GM19328 (cell line): ENCODE data around the gene CYS1.
"Not testable (repeated sequence)": the region's sequence is repeated elsewhere in the genome, so short reads cannot be mapped to it uniquely, and the experiment has no call there.

ENCODE experiments used
- ATAC-seq: cut with Tn5 transposase; IDR thresholded peaks from one replicate; pipeline ENCODE4 v1.9.1; 2021; ENCODE audit warnings: mild to moderate bottlenecking, moderate library complexity; ENCODE audit not compliant: unreplicated experiment

Gene CYS1

DNA sequence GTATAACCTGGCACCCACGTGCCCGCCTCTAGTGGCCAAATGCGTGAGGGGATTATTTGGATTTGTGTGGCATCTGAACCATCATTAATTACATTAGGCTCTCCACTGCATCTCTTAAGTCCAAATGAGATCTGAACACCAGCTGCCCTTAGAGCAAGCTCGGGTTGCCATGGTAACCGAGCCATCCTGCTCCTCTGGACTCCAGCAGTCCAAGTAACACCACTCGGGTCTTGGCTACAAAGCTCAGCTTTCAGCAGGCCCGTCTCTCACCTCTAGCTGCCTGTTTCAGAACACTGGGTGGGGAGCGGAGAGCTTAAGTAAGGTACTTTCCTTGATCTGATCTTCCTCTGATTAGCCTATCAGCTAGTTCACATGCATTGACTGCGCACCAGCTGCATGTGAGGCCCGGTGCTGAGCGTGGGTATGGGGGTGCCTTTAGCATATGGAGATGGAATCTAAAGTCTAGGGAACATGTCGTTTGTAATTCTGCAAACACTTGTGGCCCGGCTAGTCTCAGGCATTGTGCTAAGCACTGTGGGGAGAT, 14.1 kb upstream of the CYS1 start:
- no peak for ATAC-seq

DNA sequence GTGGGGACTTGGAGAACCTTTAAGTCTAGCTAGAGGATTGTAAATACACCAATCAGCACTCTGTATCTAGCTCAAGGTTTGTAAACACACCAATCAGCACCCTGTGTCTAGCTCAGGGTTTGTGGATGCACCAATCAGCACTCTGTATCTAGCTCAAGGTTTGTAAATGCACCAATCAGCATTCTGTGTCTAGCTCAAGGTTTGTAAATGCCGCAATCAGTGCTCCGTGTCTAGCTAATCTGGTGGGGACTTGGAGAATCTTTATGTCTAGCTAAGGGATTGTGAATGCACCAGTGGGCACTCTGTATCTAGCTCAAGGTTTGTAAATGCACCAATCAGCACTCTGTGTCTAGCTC, 11.7 kb upstream of the CYS1 start:
- not testable (repeated sequence) for ATAC-seq

GRCh38 chr2:10091182-10091888, 11.1 kb upstream of the CYS1 start:
- no peak for ATAC-seq

DNA sequence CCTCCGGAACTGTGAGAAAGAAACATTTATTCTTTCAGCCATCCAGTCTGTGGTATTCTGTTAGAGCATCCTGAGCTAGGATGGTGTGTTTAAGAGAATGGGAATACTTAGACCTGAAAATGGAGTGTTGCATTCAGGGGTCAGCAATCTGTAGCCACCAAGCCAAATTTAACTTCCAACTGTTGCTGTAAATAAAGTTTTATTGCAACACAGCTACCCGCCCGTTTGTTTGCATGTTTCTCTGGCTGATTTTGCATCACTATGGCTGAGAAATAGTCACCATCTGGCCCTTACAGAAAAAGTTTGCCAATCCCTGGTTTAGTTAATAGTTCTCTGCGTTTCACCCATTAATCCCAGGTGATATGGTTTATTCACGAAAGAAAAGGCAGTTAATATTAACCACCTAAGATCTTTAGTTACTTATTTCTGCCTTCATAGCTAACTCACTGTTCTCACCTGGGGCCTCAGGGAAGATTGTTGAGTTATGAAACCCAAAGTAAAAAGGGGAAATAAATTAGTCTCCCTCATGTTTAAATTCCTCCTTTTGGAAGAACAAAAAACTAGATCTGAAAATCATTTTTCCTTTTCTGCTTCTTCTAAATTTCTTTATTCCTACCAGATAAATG, 9.5 kb upstream of the CYS1 start:
- ATAC-seq: no peak

GRCh38 chr2:10087360-10087759, 7.1 kb upstream of the CYS1 start:
- ATAC-seq: no peak

DNA sequence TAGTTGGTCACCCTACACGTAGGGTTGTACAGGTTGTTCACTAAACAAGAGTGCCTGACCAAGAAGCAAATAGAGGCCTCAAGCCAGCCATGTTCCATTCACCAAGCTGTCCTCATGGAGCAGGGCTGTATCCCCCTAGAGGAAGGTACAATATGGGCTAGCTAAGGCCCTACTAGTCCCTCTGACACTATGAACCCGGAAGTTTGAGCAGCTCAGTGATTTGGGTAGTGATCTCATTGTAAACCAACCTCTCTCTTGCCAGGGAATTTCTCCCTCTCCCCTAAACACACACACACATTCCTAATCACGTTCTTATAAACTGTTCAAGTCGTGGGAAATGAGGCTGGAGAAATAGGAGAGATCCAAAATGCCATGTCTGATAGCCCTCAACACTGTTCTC, 6.7 kb upstream of the CYS1 start:
- ATAC-seq: no peak

GRCh38 chr2:10085668-10086059, 5.5 kb upstream of the CYS1 start:
- ATAC-seq: no peak

- ATAC-seq: no peak
Observed at GRCh38 chr2:10085043-10085667, 4.9 kb upstream of the CYS1 start.

DNA sequence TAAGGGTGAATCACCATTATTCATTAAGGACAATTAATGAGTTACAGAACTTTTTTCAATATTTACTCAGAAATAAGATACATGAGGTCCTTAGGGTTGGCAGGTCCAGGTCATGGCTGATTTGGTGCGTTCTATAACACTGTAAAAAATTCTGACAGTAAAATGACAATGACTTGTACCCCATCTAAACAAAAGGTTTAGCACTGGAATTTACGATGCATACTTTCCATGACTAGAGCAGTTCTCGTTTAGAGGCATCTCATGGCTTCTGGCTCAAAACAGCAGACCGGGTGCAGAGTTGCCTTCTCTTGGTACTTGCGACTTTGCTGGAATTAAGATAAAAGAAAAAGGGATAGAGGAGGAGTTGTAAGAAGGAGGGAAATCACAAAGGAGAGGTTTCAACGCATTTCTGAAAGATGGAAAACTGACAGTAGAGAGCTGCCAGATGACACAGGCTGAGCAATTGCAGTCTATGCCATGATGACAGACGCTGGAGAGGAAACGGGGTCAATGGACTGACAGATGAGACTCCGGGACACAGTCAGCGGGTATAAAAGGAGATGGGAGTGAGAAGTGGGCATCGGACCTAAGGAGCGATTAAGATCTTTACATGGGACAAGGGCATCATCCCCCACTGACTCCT, 4.1 kb upstream of the CYS1 start:
- no peak for ATAC-seq

GRCh38 chr2:10083692-10084211, 3.5 kb upstream of the CYS1 start:
- ATAC-seq: no peak

GRCh38 chr2:10083046-10083445, 2.8 kb upstream of the CYS1 start:
- ATAC-seq: no peak

DNA sequence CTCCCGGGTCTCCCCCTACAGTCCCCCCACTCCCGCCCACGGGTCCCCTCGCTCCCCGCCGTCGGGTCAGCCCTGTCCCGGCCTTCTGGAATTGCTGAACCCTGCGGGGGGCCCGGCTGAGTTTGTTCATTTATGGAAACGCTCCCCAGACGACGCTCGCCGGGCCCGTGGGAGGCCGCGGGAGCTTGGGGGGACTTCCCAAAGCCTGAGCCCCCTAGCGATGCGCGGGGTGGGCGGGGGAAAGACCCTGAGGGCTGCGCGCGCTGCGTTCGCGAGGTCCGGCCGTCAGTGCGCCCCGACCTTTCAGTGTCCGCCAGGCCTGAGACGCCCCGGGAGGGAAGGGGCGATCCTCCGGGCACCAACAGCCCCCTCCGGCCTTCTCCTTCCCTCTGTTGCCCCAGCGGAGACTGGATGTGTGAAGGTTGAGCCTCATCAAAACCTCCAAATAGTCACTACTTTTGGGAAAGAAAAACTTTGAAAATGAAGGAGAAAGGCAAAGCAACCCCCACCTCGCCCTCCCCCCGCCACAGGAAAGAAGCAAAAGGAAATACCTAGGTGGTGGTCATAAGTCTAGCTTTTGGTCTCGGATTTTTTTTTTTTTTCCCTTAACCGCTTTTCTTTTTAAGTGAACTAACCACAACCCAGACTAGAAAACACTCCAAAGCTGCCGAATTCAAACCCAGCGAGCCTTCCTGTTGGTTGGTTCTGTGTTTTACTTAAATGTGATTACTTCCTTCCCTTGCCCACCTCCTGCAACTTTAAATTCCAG, 509 bp upstream of the CYS1 start:
- no peak for ATAC-seq

GRCh38 chr2:10079266-10079869, 843 bp downstream of the CYS1 start:
- ATAC-seq: no peak

DNA sequence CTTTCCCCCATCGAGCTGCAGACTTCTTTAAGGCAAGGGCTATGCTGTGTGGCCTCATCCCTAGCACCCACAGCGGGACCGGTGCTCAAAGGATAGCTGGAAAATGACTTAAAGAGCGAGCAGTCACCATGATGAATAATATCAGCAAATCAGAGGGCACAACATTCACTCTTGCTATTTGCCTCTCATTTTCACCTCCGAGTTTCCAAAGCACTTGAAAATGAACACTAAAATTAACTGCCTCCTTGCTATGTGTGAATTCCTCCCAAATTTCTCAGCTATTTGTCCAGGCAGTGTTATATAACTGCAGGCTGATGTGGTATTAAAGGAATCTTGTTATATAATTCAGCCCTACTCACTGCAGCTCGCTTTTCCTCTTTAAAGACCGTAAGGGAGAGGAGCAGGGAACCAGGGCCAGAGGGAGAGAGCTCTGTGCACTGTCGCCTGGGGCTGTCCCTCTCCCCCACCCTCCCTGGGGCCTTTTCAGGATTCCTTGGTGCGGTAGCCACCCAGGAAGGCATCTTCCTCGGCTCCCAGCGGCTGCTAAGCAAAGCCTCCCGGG, 1.4 kb downstream of the CYS1 start:
- no peak for ATAC-seq

DNA sequence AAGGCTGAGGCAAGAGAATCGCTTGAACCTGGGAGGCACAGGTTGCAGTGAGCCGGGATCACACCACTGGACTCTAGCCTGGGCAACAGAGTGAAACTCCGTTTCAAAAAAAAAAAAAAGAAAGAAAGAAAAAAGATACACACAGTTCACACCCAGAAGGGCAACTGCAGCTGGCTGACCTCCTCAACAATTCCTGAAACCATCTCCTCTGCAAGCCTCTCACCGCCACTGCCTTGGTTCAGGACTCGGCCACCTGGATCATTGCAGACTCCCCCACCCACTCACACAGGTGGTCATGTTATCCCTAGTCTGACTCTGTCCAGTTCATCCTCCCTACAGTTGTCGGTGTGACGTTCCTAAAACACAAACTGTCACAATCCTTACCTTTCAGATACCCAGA, 2.2 kb downstream of the CYS1 start:
- ATAC-seq: no peak

GRCh38 chr2:10076988-10077527, 3.2 kb downstream of the CYS1 start:
- ATAC-seq: no peak

GRCh38 chr2:10076511-10076910, 3.7 kb downstream of the CYS1 start:
- ATAC-seq: no peak

DNA sequence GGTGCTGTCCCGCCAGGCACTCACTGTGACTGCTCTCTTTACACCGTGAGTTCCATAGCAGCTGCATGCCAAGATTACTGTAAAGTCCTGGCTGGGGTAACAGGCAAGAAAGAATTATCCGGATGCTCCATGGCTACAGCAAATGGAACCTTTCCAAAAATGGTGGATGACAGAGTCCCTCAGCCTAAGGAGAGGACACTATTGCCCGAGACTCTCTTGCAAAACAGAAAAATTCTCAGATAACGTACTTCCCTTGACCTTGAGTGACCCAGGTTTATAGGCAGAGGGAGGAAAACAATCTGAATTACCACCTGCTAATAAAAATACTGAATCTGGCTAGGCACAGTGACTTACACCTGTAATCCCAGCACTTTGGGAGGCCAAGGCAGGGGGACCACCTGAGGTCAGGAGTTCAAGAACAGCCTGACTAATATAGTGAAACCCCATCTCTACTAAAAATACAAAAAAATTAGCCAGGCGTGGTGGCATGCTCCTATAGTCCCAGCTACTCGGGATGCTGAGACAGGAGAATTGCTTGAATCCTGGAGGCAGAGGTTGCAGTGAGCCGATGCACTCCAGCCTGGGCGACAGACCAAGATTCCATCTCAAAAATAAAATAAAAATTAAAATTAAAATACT, 4.5 kb downstream of the CYS1 start:
- no peak for ATAC-seq

- no peak for ATAC-seq
Observed at GRCh38 chr2:10075101-10075500, 5.1 kb downstream of the CYS1 start.
